Thoracic aorta (tissue), 2 donors: Measurements from ENCODE around the gene GPR143. TPM values are rescaled to one million over a fixed set of nuclear protein-coding genes. Genes with fewer than 3 reads are reported as not detected.

Experiments
- ATAC-seq: fragments of 150-250 bp; one replicate; pipeline ENCODE4 v1.8.0; 2017; ENCODE audit warnings: low read depth; ENCODE audit not compliant: insufficient number of reproducible peaks, low FRiP score
- DNase-seq: peaks from one replicate; pipeline ENCODE4 v3.0.0-alpha.2; 2020; ENCODE audit warnings: low spot score
- H3K27ac ChIP-seq, 2 donors: fragments of 200-600 bp; sonication (generic); 1 replicate in 1 of 2; 2 replicates in 1 of 2; pipeline ENCODE4 v1.5.1; 2016; ENCODE audit warnings: mild to moderate bottlenecking in 2 of 2, moderate library complexity in 2 of 2
- H3K27me3 ChIP-seq: fragments of 200-600 bp; sonication (generic); replicated peaks from 2 replicates; pipeline ENCODE4 v1.6.0; 2016; ENCODE audit warnings: mild to moderate bottlenecking; ENCODE audit not compliant: insufficient read depth
- H3K36me3 ChIP-seq: fragments of 200-600 bp; sonication (generic); one replicate; pipeline ENCODE4 v1.5.1; 2016
- H3K4me1 ChIP-seq, 2 donors: fragments of 200-600 bp; sonication (generic); 1 replicate in 1 of 2; 2 replicates in 1 of 2; pipeline versions ENCODE4 v1.5.1 to v1.6.0; 2016; ENCODE audit warnings: low read depth in 2 of 2, mild to moderate bottlenecking in 1 of 2; ENCODE audit not compliant: control insufficient read depth in 1 of 2
- H3K4me3 ChIP-seq: fragments of 200-600 bp; sonication (generic); 2 replicates; pipeline ENCODE4 v1.5.1; 2016; ENCODE audit warnings: mild to moderate bottlenecking
- H3K9me3 ChIP-seq: fragments of 200-600 bp; sonication (generic); 2 replicates; pipeline ENCODE4 v1.5.1; 2016
- total RNA-seq, 2 donors: library from RNA; depleted of rRNA; stranded (reverse); fragments of >200 nt; gene quantifications; one replicate each; pipeline versions ENCODE4 v1.1.0 to v1.2.3, GENCODE V29; 2016
- TF ChIP-seq, protein P1 (sequence below): fragments of 200-600 bp; sonication (generic); IDR thresholded peaks from one replicate; pipeline ENCODE4 v1.5.1; 2019; ENCODE audit warnings: antibody characterized with exemption

GPR143 gene
- total RNA-seq, 2 donors from 2014 or later, result 2.6 TPM; not detected in 1

DNA sequence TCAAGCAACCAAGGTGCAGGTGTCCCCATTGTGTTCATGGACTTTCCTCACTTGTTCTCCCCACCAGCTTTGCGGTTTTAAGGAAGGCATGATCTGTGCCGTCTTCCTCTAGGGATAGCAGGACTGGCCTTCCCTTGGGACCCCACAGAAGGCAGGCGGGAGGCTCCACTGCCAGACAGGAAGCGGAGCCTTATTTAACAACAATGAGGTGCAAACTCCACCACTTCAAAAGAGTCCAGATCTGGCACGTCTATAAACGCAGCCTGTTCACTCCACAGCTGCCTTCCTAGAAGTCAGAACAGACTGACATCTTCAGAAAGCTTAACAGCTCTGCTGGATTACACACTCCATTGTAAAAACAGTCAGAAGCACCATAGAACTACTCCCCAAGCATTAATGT is 1.7 kb upstream of the GPR143 start:
- Histone ChIP-seq H3K27ac (no peak overlapping the region), H3K36me3 (no peaks in the 10 kb centered on the region), H3K27me3 (no peaks in the 10 kb centered on the region), H3K4me1 (no peaks in the 10 kb centered on the region), H3K4me3 (no peak overlapping the region), H3K9me3 (no peaks in the 10 kb centered on the region)
- no peak for DNase-seq
- TF ChIP-seq, protein P1, sequence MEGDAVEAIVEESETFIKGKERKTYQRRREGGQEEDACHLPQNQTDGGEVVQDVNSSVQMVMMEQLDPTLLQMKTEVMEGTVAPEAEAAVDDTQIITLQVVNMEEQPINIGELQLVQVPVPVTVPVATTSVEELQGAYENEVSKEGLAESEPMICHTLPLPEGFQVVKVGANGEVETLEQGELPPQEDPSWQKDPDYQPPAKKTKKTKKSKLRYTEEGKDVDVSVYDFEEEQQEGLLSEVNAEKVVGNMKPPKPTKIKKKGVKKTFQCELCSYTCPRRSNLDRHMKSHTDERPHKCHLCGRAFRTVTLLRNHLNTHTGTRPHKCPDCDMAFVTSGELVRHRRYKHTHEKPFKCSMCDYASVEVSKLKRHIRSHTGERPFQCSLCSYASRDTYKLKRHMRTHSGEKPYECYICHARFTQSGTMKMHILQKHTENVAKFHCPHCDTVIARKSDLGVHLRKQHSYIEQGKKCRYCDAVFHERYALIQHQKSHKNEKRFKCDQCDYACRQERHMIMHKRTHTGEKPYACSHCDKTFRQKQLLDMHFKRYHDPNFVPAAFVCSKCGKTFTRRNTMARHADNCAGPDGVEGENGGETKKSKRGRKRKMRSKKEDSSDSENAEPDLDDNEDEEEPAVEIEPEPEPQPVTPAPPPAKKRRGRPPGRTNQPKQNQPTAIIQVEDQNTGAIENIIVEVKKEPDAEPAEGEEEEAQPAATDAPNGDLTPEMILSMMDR, result no peak
- ATAC-seq, result no peak

DNA sequence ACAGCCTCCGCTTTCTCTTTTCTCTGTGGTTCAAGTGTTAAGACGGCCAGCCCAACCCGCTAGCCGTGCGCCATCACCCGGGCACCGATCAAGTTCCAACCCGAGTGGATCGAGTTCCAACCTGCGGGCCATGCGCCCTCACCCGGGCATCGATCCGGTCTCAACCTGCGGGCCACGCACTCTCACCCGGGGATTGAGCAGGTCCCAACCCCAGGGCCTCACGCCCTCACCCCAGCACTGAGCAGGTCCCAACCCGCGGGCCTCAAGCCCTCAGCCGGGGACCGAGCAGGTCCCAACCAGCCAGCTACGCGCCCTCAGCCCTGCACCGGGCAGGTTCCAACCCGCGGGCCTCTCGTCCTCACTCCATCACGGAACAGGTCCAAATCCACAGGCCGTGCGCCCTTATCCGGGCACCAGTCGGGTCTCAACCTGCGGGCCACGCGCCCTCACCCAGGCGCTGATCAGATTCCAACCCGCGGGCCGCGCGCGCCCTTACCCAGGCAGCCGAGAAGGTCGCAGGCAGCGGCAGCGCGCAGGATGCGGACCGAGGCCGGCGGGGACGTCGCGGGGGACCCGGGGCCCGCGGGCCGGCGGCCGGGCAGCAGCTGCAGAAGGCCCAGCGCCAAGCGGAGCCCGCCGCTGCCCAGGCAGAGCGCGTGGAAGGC is 443 bp downstream of the GPR143 start:
- Histone ChIP-seq H3K27me3 (no peaks in the 10 kb centered on the region), H3K36me3 (no peaks in the 10 kb centered on the region), H3K9me3 (no peaks in the 10 kb centered on the region), H3K4me1 (no peaks in the 10 kb centered on the region), H3K27ac (no peak overlapping the region), H3K4me3 (no peak overlapping the region)
- TF ChIP-seq, protein P1, result no peak
- DNase-seq, result no peak
- ATAC-seq, result no peak

DNA sequence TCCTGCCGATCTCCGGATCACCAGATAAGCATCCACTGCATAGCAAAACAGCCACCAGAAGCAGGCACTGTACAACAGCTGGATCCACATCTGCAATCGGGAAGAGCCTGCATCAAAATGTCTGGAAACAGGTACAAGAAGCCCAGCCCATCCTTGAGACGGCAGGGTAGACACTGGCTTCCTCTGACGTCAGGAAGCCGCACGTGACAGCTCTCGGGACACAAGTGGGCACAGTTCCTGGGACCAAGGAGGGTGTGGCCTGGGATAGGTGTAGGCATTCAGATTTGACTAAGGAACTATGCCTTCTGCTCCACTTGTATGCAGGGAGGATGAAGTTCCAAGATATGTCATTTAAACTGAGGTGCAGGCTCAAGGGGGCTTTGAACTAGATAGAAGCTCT is 6.3 kb downstream of the GPR143 start:
- Histone ChIP-seq H3K4me3 (no peak overlapping the region), H3K27me3 (no peaks in the 10 kb centered on the region), H3K4me1 (no peaks in the 10 kb centered on the region), H3K27ac (no peak overlapping the region), H3K9me3 (no peaks in the 10 kb centered on the region), H3K36me3 (no peaks in the 10 kb centered on the region)
- ATAC-seq (no peak), DNase-seq (no peak)
- TF ChIP-seq, protein P1, result no peak

DNA sequence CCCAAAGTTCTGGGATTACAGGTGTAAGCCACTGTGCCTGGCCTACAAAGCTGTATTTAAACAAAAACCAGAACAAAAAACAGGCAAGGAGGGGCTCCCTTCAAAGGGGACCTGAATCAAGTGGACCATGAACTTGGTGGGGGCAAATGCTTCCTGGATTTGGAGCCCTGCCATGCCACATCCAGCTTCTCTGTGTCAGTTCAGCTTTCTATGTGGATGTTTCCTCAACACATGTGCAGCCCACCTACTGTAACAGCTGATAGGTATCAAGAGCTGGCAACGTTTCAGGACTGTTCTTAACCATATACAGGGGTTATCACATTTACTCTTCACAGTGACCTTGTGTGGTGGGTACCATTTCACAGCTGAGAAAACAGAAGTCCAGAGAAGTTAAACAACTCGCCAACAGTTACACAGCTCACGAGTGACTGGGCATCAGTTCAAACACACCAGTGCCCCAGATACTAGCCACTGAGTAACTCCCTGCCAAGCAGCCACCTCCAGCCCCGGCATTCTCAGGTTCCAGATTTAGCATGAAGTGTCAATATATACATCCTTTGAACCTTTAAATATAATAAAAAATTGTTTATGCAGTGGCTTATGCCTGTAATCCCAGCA is 7.5 kb downstream of the GPR143 start:
- H3K27me3 ChIP-seq, result no peaks in the 10 kb centered on the region
- DNase-seq (no peak), ATAC-seq (no peak)
- H3K9me3 ChIP-seq, result no peaks in the 10 kb centered on the region
- H3K27ac ChIP-seq, result no peak overlapping the region
- H3K4me1 ChIP-seq, result no peaks in the 10 kb centered on the region
- H3K36me3 ChIP-seq, result no peaks in the 10 kb centered on the region
- TF ChIP-seq, protein P1, result no peak
- no peak overlapping the region for H3K4me3 ChIP-seq

DNA sequence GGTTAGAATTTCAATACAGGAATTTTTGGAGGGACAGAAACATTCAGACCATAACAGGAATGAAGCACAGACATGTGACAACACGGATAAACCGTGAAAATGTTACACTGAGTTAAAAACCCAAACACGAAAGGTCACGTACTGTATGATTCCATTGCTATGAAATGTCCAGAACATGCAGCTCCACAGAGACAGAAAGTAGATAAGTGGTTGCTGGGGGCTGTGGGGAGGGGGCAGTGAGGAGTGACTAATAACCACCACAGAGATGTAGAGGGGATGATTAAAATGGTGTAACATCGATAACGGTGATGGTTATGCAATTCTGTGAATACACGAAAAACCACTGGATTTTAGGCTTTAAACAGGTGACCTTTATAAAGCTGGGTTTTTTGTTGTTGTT is 8.3 kb downstream of the GPR143 start:
- no peaks in the 10 kb centered on the region for H3K9me3 ChIP-seq
- no peaks in the 10 kb centered on the region for H3K4me1 ChIP-seq
- no peaks in the 10 kb centered on the region for H3K27me3 ChIP-seq
- DNase-seq, result no peak
- no peak overlapping the region for H3K27ac ChIP-seq
- H3K36me3 ChIP-seq, result no peaks in the 10 kb centered on the region
- no peak for ATAC-seq
- TF ChIP-seq, protein P1, result no peak
- no peak overlapping the region for H3K4me3 ChIP-seq
